NOMO-1 treated with DMSO at 0.1 percent for 48 hours (cell line): ENCODE measurements around the gene LMX1B.

Experiments
- DNase-seq: peaks from one replicate; lab custom pipeline; 2025; ENCODE audit not compliant: unreplicated experiment; lab: John Stamatoyannopoulos, UW

LMX1B gene

GRCh38 chr9:126674365-126675146, 60.8 kb downstream of the LMX1B start:
- no peak for DNase-seq

GRCh38 chr9:126675147-126675467, 61.4 kb downstream of the LMX1B start:
- DNase-seq: no peak

DNA sequence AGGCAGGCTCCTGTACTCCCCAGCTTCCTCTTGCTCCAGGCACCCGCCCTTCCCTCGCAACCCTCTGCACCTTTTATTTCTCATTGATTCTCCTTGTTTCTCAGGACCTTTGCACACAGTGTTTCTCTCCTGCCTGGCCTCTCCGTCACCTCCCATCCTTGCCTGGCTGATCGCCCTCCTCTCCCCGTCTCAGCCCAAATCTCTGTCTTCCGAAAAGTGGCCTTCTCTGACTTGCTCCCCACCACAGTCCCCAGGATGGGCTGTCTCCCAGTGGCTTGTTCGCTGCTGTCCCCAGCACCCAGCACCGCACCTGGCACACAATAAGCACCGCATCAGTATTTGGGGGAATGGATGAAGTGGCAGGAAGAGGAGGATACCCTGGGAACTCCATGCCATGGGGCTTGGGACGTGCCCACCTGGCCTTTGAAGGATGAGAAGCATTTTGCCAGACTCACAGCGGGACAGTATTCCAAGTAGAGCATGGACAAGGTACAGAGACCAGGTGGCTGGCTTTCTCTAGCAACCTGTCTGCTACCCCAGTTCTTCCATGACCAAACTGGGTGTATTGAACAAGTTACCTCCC, 62.5 kb downstream of the LMX1B start:
- no peak for DNase-seq

DNA sequence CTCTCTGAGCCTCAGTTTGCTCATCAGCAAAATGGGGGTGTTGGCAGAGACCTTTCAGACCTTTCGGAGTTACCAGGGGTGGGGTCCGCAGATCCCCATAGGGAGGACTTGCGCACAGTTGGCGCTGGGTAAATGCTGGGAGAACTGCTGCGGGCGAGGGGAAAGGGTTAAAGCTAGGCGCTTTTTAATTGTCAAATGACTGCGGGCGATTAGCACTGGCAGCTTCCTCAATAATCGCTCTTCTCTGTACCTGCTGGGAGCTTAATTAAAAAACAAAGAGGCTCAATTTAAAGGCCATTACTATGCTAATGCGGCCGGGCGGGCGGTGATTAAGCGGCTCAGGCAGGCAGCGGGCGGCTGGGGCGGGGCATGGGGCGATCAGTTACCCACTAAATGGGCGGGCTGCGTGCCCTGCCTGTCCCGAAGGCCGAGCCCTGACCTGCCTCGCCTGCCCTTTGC, 63.0 kb downstream of the LMX1B start:
- DNase-seq: no peak

DNA sequence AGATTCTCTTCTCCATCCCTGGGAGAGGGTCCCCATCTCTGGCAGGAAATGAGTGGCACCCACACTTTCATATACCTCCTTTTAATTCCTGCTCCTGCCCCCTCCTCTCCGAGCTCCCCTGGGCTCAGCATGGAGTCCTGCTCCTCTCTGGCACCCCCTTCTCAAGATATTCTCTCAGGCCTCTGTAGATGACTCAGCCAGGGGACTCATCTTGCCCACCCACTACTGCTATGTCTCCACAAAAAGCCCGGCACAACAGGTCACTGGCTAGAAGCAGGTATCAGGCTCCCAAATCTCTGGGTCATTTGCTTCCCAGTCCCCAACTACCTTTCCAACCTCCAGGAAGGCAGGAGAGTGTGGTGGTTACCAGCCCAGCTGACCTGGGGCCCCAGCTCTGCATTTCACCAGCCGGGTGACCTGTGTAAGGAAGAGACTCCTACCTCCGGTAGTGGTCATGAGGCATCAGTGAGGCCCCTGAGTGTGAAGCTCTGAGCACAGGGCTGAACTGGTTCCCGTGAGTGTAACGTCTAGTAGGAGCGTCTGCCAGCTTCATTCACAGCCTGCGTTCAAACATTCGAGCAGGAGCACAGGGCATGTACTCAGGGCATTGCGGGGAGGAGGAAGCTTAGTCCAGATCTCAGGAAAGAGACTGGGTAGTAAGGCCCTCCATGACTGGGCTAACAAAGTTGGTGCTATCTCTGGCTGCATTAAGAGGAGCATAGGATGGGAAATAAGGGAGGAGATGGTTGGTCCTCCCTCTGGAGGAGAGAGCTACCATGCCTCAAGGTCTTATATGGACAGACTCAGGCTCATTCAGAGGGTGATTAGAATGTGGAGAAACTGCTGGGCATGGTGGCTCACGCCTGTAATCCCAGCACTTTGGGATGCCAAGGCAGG, 63.7 kb downstream of the LMX1B start:
- DNase-seq: no peak

GRCh38 chr9:126678989-126679388, 65.3 kb downstream of the LMX1B start:
- DNase-seq: no peak

GRCh38 chr9:126681336-126681735, 67.6 kb downstream of the LMX1B start:
- no peak for DNase-seq

DNA sequence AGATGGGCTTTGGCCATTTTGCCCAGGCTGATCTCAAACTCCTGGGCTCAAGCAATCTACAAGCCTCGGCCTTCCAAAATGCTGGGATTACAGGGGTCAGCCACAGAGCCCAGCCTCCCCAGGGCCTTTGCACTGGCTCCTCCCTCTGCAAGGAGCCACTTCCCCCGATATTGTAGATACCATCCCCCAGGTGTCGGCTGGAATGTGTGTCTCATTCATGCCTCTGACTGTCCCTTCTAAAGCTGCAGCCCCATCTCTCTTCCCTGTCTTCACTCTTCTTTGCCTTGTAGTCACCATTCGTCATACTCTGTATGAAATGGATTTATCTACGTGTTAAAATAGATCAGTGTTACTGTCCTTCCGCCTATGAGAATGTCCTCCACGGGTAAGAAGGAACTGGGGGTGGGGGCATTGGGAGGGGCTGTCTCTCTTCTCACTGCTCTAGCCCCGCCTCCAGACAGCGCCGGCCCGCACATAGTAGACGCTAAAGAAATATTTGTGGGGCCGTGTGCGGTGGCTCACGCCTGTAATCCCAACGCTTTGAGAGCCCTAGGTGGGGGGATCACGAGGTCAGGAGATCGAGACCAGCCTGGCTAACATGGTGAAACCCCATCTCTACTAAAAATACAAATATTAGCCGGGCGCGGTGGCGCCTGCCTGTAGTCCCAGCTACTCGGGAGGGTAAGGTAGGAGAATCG, 68.5 kb downstream of the LMX1B start:
- DNase-seq: no peak

GRCh38 chr9:126682928-126683697, 69.4 kb downstream of the LMX1B start:
- no peak for DNase-seq

DNA sequence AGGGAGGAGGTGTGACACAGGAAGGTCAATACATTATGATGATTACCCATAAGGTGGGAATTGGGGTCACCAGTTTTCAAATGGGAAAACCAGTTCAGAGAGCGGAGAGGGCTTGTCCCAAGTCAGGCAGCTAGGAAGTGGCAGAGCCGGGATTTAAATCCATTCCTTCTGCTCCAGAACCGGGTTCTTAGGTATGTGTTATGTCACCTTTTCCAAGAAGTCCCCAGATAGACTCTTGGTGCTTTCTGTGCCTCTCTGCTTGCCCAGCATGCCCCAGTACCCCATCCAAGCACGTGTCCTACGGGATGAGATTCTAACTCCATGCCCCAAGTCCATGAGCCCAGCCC, 69.9 kb downstream of the LMX1B start:
- no peak for DNase-seq

- DNase-seq: no peak
Measured at GRCh38 chr9:126684345-126684744, 70.6 kb downstream of the LMX1B start.

- DNase-seq: no peak
Measured at GRCh38 chr9:126684965-126685465, 71.3 kb downstream of the LMX1B start.

DNA sequence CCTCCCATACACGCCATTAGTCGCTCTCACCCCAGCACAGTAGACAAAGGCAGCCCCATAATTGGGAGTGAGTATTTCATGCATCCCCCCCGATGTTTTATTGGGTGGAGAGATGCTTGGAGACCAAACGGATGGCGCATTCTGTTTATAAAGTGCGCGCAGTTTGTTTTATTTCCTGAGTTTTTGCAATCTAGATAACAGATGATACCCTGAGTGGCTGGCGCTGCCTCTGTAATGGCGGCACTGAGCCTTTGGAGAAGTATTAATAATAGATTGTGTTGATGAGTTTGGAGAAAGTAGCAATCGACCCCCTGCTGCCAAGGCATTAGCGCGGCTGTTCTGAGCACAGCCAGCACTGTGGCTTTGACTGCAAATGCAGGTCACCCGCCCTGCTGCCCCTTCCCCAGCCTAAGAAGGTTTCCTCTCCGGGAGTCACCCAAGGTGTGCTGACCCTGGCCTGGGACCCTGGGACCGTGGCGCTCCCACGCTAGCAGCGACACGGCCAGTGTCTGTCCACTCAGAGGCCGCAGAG, 74.3 kb downstream of the LMX1B start:
- no peak for DNase-seq

DNA sequence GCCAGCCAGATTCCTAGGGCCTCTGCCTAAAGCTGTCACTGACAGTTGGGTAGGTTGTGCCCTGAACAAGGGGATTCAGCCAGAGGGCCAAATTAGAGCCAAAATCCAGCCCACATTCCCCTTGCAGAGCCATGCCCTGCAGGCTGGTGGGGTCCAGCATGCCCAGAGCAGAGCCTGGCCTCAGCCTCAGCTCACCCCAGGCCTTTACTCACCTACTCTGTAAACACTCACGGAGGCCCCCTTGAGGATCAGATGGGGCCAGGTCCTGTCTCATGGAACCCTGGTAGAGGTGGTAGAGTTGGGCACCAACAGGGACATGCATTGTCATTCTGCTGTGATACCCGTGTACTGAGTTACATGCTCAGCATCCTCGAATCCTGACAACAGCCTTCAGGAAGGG, 74.9 kb downstream of the LMX1B start:
- DNase-seq: no peak

GRCh38 chr9:126689027-126689825, 75.5 kb downstream of the LMX1B start:
- DNase-seq: no peak

- DNase-seq: no peak
Measured at GRCh38 chr9:126690431-126691051, 76.8 kb downstream of the LMX1B start.

- DNase-seq: no peak
Measured at GRCh38 chr9:126692041-126692758, 78.5 kb downstream of the LMX1B start.

GRCh38 chr9:126692759-126693427, 79.2 kb downstream of the LMX1B start:
- no peak for DNase-seq
